ENCODE data around the gene DNAAF1.
"Not testable (repeated sequence)": the region's sequence is repeated elsewhere in the genome, so short reads cannot be mapped to it uniquely, and the experiment has no call there.

Gene DNAAF1

GRCh38 chr16:84182680-84183571 lies 37.8 kb downstream of the DNAAF1 start:
- no peak for DNase-seq

- DNase-seq, result no peak
Observed at GRCh38 chr16:84183572-84183875, 38.4 kb downstream of the DNAAF1 start.

GRCh38 chr16:84183911-84184591 lies 38.9 kb downstream of the DNAAF1 start:
- DNase-seq, result peak in 1 of 56 donors; percentile 17

- DNase-seq, result no peak
Observed at GRCh38 chr16:84184775-84185174, 39.7 kb downstream of the DNAAF1 start.

- DNase-seq, result peak; percentile 38 to 95 (median 81)
Observed at GRCh38 chr16:84186685-84187437, 41.8 kb downstream of the DNAAF1 start, which contains the start of gene TAF1C. Gene TAF1C (minus strand): TSS chr16:84187057. CDS start chr16:84184988, 2,069 bp downstream.

- no peak for DNase-seq
Observed at GRCh38 chr16:84190731-84191388, 45.8 kb downstream of the DNAAF1 start, which contains the start of gene ADAD2. Gene ADAD2 (plus strand): TSS chr16:84191157. CDS start chr16:84191231, 74 bp downstream.

GRCh38 chr16:84191466-84191865 lies 46.4 kb downstream of the DNAAF1 start:
- DNase-seq, result no peak

- DNase-seq, result no peak
Observed at GRCh38 chr16:84193480-84193879, 48.4 kb downstream of the DNAAF1 start.

GRCh38 chr16:84194018-84194417 lies 48.9 kb downstream of the DNAAF1 start:
- no peak for DNase-seq

GRCh38 chr16:84194470-84195200 lies 49.5 kb downstream of the DNAAF1 start:
- no peak for DNase-seq

- no peak for DNase-seq
Observed at GRCh38 chr16:84195201-84196093, 50.3 kb downstream of the DNAAF1 start.

- DNase-seq, result no peak
Observed at GRCh38 chr16:84196101-84196500, 51.0 kb downstream of the DNAAF1 start.

- no peak for DNase-seq
Observed at GRCh38 chr16:84196727-84197394, 51.8 kb downstream of the DNAAF1 start.

- no peak for DNase-seq
Observed at GRCh38 chr16:84197466-84198128, 52.5 kb downstream of the DNAAF1 start.

- DNase-seq, result no peak
Observed at GRCh38 chr16:84198401-84198800, 53.3 kb downstream of the DNAAF1 start.

- no peak for DNase-seq
Observed at GRCh38 chr16:84199097-84199496, 54.0 kb downstream of the DNAAF1 start.

GRCh38 chr16:84199861-84200260 lies 54.8 kb downstream of the DNAAF1 start:
- DNase-seq, result peak in 28 of 56 donors; percentile 8 to 72 (median 44)

- DNase-seq, result not testable (repeated sequence)
Observed at GRCh38 chr16:84204551-84204950, 59.4 kb downstream of the DNAAF1 start.

All from amygdala (tissue), 56 donors.